Left lung (tissue), 10 donors: ENCODE measurements around the gene TMEM14B. TPM values are rescaled to one million over a fixed set of nuclear protein-coding genes. Genes with fewer than 3 reads are reported as not detected.

Experiments
- ATAC-seq: fragments of 200-7000 bp; cut with Tn5 transposase; one replicate; pipeline ENCODE4 v1.9.1; 2020; ENCODE audit warnings: moderate library complexity
- DNase-seq, 4 donors: peaks; one replicate each; pipeline ENCODE4 v3.0.0-alpha.2; 2013 to 2020
- H3K27ac ChIP-seq, 2 donors: fragments of 200-600 bp; sonication (generic) in 1 of 2; one replicate each; pipeline versions ENCODE4 v1.5.0 to v1.8.0; 2020 to 2021
- H3K27me3 ChIP-seq, 2 donors: fragments of 200-600 bp; sonication (generic) in 1 of 2; one replicate each; pipeline versions ENCODE4 v1.5.0 to v1.8.0; 2020 to 2021
- H3K36me3 ChIP-seq, 2 donors: fragments of 200-600 bp; sonication (generic) in 1 of 2; one replicate each; pipeline versions ENCODE4 v1.5.0 to v1.8.0; 2020 to 2021
- H3K4me1 ChIP-seq, 2 donors: fragments of 200-600 bp; one replicate each; pipeline ENCODE4 v1.8.0; 2021
- H3K4me3 ChIP-seq, 2 donors: fragments of 200-600 bp; sonication (generic) in 1 of 2; one replicate each; pipeline versions ENCODE4 v1.5.0 to v1.8.0; 2020 to 2021; ENCODE audit warnings: mild to moderate bottlenecking in 1 of 2
- H3K9me3 ChIP-seq, 2 donors: fragments of 200-600 bp; sonication (generic) in 1 of 2; one replicate each; pipeline versions ENCODE4 v1.5.0 to v1.8.0; 2020 to 2021
- intact Hi-C, 2 donors: fragments of 100-400 bp; cut with DNase I; formaldehyde crosslinking; loops; one replicate each; pipeline versions ENCODE4 v1.11.2 to v1.14.2; 2022
- polyA plus RNA-seq, 6 donors: library from polyadenylated mRNA; unstranded; fragments of 120-200 nt; gene quantifications; one replicate each; pipeline ENCODE4 v1.2.1, GENCODE V29; 2013; ENCODE audit not compliant: insufficient read length in 6 of 6
- total RNA-seq, 2 donors: library from RNA; stranded (reverse); fragmentation: NEBNext Ultra II Directional; extraction: Animal tissue kit (Norgen Biotek cat#: 25700); gene quantifications; one replicate each; pipeline ENCODE4 v1.2.1, GENCODE V29; 2021
- TF ChIP-seq, protein P1 (sequence below), 2 donors: fragments of 200-600 bp; sonication (generic) in 1 of 2; IDR thresholded peaks; one replicate each; pipeline versions ENCODE4 v1.5.0 to v1.8.0; 2021; ENCODE audit warnings: antibody characterized with exemption in 2 of 2
- donor health status: DM: no; HTN: yes; CAD: no.
- donor health status: DM: no; HTN: no; CAD: no.

TMEM14B gene
- total and polyA plus RNA-seq, 8 donors, result 71.1 to 117 (median 103) TPM

DNA sequence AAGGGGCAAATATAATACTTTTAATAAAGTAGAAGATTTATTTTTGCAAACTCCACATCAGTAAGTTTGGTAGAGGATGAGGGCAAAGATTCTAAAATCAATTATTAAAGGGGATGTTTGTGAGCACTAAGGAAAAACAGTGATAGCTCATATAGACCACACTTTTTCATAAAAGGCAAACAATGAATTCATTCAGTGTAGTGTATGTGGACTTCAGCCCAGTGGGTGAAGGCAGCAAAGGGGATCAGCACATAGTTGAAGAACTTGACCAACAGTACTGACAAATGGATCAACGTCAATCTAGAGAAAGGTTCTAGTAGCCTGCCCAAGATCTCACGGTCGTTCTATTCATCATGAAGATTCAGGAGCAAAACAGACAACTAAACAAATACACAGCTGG is 45.4 kb downstream of the TMEM14B start:
- no peak overlapping the region for H3K27ac ChIP-seq
- H3K9me3 ChIP-seq, result no peaks in the 10 kb centered on the region
- intact Hi-C loops, result no loop called here
- H3K4me1 ChIP-seq, result no peaks in the 10 kb centered on the region
- ATAC-seq (no peak), DNase-seq (no peak)
- peaks cover 0 to 14% of the 10 kb centered on the region in 2 donors for H3K36me3 ChIP-seq
- H3K4me3 ChIP-seq, result no peak overlapping the region
- no peaks in the 10 kb centered on the region for H3K27me3 ChIP-seq
- TF ChIP-seq, protein P1, sequence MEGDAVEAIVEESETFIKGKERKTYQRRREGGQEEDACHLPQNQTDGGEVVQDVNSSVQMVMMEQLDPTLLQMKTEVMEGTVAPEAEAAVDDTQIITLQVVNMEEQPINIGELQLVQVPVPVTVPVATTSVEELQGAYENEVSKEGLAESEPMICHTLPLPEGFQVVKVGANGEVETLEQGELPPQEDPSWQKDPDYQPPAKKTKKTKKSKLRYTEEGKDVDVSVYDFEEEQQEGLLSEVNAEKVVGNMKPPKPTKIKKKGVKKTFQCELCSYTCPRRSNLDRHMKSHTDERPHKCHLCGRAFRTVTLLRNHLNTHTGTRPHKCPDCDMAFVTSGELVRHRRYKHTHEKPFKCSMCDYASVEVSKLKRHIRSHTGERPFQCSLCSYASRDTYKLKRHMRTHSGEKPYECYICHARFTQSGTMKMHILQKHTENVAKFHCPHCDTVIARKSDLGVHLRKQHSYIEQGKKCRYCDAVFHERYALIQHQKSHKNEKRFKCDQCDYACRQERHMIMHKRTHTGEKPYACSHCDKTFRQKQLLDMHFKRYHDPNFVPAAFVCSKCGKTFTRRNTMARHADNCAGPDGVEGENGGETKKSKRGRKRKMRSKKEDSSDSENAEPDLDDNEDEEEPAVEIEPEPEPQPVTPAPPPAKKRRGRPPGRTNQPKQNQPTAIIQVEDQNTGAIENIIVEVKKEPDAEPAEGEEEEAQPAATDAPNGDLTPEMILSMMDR (IDR thresholded peaks at IDR 0.05), result no peak

- TF ChIP-seq, protein P1 (IDR thresholded peaks at IDR 0.05), result no peak
- H3K36me3 ChIP-seq, result peaks cover 0 to 14% of the 10 kb centered on the region in 2 donors
- no peaks in the 10 kb centered on the region for H3K4me1 ChIP-seq
- no peaks in the 10 kb centered on the region for H3K27me3 ChIP-seq
- DNase-seq, result no peak
- H3K27ac ChIP-seq, result no peak overlapping the region
- ATAC-seq, result no peak
- H3K4me3 ChIP-seq, result no peak overlapping the region
- H3K9me3 ChIP-seq, result no peaks in the 10 kb centered on the region
- intact Hi-C loops, result no loop called here
Measured at GRCh38 chr6:10793695-10794094, 46.1 kb downstream of the TMEM14B start.

DNA sequence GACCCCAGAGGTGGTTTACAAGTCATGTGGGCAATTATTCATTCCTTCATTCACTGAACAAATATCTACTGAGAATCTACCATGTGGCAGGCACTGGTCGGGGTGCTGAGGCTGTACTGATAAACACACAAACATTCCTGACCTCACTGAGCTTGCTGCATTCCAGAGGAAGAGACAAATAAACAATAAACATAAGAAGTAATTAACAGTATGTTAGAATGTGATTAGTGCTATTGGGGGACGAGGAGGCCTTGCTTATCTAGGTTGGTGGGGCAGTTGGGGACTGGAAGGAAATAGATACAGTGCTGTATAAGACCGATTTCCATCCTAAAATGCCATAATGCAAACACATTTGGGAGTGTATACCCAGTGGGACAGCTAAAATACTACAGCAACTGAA is 46.6 kb downstream of the TMEM14B start:
- Histone ChIP-seq H3K27me3 (no peaks in the 10 kb centered on the region), H3K27ac (no peak overlapping the region), H3K36me3 (peaks cover 0 to 14% of the 10 kb centered on the region in 2 donors), H3K9me3 (no peaks in the 10 kb centered on the region), H3K4me1 (no peaks in the 10 kb centered on the region), H3K4me3 (no peak overlapping the region)
- ATAC-seq (no peak), DNase-seq (no peak)
- TF ChIP-seq, protein P1 (IDR thresholded peaks at IDR 0.05), result no peak
- intact Hi-C loops, result no loop called here

DNA sequence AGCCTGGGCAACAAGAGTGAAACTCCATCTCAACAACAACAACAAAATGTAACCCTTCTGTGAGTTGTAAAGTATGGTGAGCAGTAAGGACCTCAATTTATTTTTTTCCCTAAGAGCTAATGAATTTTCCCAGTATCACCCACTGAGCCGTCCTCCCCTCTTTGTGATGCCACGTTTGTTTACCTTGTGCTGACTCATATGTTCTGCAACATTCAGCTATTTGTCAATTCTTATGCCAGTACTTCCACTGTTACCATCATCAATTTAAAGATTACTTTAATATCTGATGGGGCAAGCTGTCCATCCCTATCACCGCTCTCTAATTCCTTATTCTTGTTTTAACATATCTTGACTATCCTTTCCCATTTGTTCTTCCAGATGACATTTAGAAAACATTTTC is 53.2 kb downstream of the TMEM14B start:
- peak; percentile 74 for ATAC-seq
- Histone ChIP-seq H3K4me1 (peaks cover 0 to 2% of the 10 kb centered on the region in 2 donors), H3K9me3 (no peaks in the 10 kb centered on the region), H3K27ac (no peak overlapping the region), H3K27me3 (no peaks in the 10 kb centered on the region), H3K36me3 (no peaks in the 10 kb centered on the region), H3K4me3 (no peak overlapping the region)
- DNase-seq, result no peak
- intact Hi-C loops, result loop anchor here in 1 of 2 donors (10.0 kb wide), 1 partner anchor 316 kb away; no protein-coding TSS in a partner anchor
- TF ChIP-seq, protein P1 (IDR thresholded peaks at IDR 0.05), result no peak

GRCh38 chr6:10801224-10801848 is 53.7 kb downstream of the TMEM14B start:
- Histone ChIP-seq H3K36me3 (no peaks in the 10 kb centered on the region), H3K4me1 (peaks cover 0 to 2% of the 10 kb centered on the region in 2 donors), H3K4me3 (no peak overlapping the region), H3K9me3 (no peaks in the 10 kb centered on the region), H3K27ac (no peak overlapping the region), H3K27me3 (no peaks in the 10 kb centered on the region)
- intact Hi-C loops, result loop anchor here in 1 of 2 donors (10.0 kb wide), 1 partner anchor 317 kb away; no protein-coding TSS in a partner anchor
- ATAC-seq, result peak; percentile 100
- TF ChIP-seq, protein P1 (IDR thresholded peaks at IDR 0.05), result peak; percentile 96 to 99
- DNase-seq, result peak; percentile 25 to 82 (median 54)

Other genes with a start within 250 kb of the TMEM14B start
- gene GCNT2, start 226.5 kb upstream of the TMEM14B start, total RNA-seq, result 10 to 100 TPM; 25.1 to 32.3 TPM
- gene GCNT2, start 226.5 kb upstream of the TMEM14B start, polyA plus RNA-seq, result 10 to 100 TPM; 14.7 to 19.6 (median 17.5) TPM
- gene C6orf52, start 53.2 kb upstream of the TMEM14B start, total RNA-seq, result 1 to 10 TPM in 1 of 2 donors, under 1 TPM in 1; 0.58 to 1.0 TPM
- 1 to 10 TPM; 1.2 to 6.1 (median 2.1) TPM for gene C6orf52, start 53.2 kb upstream of the TMEM14B start, polyA plus RNA-seq
- 10 to 100 TPM in 1 of 2 donors, 1 to 10 TPM in 1; 9.6 to 16.4 TPM for gene PAK1IP1, start 52.8 kb upstream of the TMEM14B start, total RNA-seq
- 10 to 100 TPM; 20.6 to 25.0 (median 21.4) TPM for gene PAK1IP1, start 52.8 kb upstream of the TMEM14B start, polyA plus RNA-seq
- 10 to 100 TPM; 81.8 to 99.5 TPM for gene TMEM14C, start 24.7 kb upstream of the TMEM14B start, total RNA-seq
- 100 to 1,000 TPM; 138 to 154 (median 149) TPM for gene TMEM14C, start 24.7 kb upstream of the TMEM14B start, polyA plus RNA-seq
- under 1 TPM; 0.26 to 0.97 TPM for gene MAK, start 90.7 kb downstream of the TMEM14B start, total RNA-seq
- 1 to 10 TPM; 2.1 to 3.8 (median 3.4) TPM for gene MAK, start 90.7 kb downstream of the TMEM14B start, polyA plus RNA-seq
- gene GCM2, start 134.2 kb downstream of the TMEM14B start, total RNA-seq, result not detected
- gene GCM2, start 134.2 kb downstream of the TMEM14B start, polyA plus RNA-seq, result under 1 TPM in 5 of 6 donors, not detected in 1; 0.11 to 0.21 (median 0.15) TPM
- gene SYCP2L, start 139.2 kb downstream of the TMEM14B start, total RNA-seq, result under 1 TPM; 0.41 to 0.45 TPM
- gene SYCP2L, start 139.2 kb downstream of the TMEM14B start, polyA plus RNA-seq, result 1 to 10 TPM; 3.7 to 5.8 (median 4.8) TPM